HepG2 (cell line): ENCODE data around the gene GTPBP6. TPM values are rescaled to one million over a fixed set of nuclear protein-coding genes. Genes with fewer than 3 reads are reported as not detected.
A peak's percentile ranks its signal among the peaks of the same experiment; 100 is the strongest.

Experiments used
- ATM ChIP-seq: fragments of 450-650 bp; IDR thresholded peaks from 2 replicates; pipeline ENCODE4 v1.7.1; 2017; ENCODE audit warnings: mild to moderate bottlenecking, borderline replicate concordance
- FOXP1 ChIP-seq, 2 experiments: fragments of 450-650 bp in 1 of 2; IDR thresholded peaks; 2 replicates each; pipeline ENCODE4 v1.6.1; 2017 to 2018; ENCODE audit warnings: antibody characterized with exemption in 1 of 2
- GZF1 ChIP-seq: sonication (generic); formaldehyde crosslinking; IDR thresholded peaks from 2 replicates; pipeline ENCODE4 v1.5.1; 2020; ENCODE audit warnings: mild to moderate bottlenecking, missing genetic modification reagents
- ISL2 ChIP-seq: sonication (generic); formaldehyde crosslinking; IDR thresholded peaks from 2 replicates; pipeline ENCODE4 v1.5.0; 2020; ENCODE audit warnings: missing genetic modification reagents
- NFE2 ChIP-seq: sonication (generic); formaldehyde crosslinking; IDR thresholded peaks from 2 replicates; pipeline ENCODE4 v1.4.0; 2020; ENCODE audit warnings: missing genetic modification reagents
- NFRKB ChIP-seq: fragments of 450-650 bp; IDR thresholded peaks from 2 replicates; pipeline ENCODE4 v1.6.1; 2017
- PBX2 ChIP-seq: IDR thresholded peaks from 2 replicates; pipeline ENCODE4 v1.6.1; 2016; ENCODE audit warnings: control low read depth
- SOX6 ChIP-seq, 2 experiments: fragments of 450-650 bp in 1 of 2; sonication (generic) in 1 of 2; formaldehyde crosslinking in 1 of 2; IDR thresholded peaks; 2 replicates each; pipeline versions ENCODE4 v1.4.0 to v1.6.1; 2017 to 2020; ENCODE audit warnings: antibody characterized with exemption in 1 of 2, mild to moderate bottlenecking in 1 of 2, missing genetic modification reagents in 1 of 2
- TCF12 ChIP-seq, 2 experiments: fragments of 450-650 bp in 1 of 2; sonication (generic) in 1 of 2; formaldehyde crosslinking in 1 of 2; IDR thresholded peaks; 2 replicates each; pipeline versions ENCODE4 v1.6.1 to v1.8.0; 2017 to 2022; ENCODE audit warnings: antibody characterized with exemption in 1 of 2, mild to moderate bottlenecking in 1 of 2, missing genetic modification reagents in 1 of 2, moderate library complexity in 1 of 2
- THAP9 ChIP-seq: sonication (generic); formaldehyde crosslinking; IDR thresholded peaks from 2 replicates; pipeline ENCODE4; 2020; ENCODE audit warnings: missing genetic modification reagents, mild to moderate bottlenecking, borderline replicate concordance
- USF2 ChIP-seq, 2 experiments: sonication (generic) in 1 of 2; formaldehyde crosslinking in 1 of 2; IDR thresholded peaks; 2 replicates each; pipeline versions ENCODE4 v1.5.1 to v1.6.1; 2011 to 2020; ENCODE audit warnings: borderline replicate concordance in 1 of 2, low read depth in 1 of 2, low read length in 1 of 2, mild to moderate bottlenecking in 1 of 2, missing genetic modification reagents in 1 of 2, moderate library complexity in 1 of 2
- YY1 ChIP-seq: IDR thresholded peaks from 2 replicates; pipeline ENCODE4 v1.6.1; 2011; ENCODE audit warnings: low read length, low read depth, moderate library complexity, mild to moderate bottlenecking; ENCODE audit not compliant: insufficient read depth, insufficient replicate concordance
- ZBTB8A ChIP-seq: sonication (generic); formaldehyde crosslinking; IDR thresholded peaks from 2 replicates; pipeline ENCODE4 v1.4.0; 2020; ENCODE audit warnings: mild to moderate bottlenecking, low read depth, missing genetic modification reagents, borderline replicate concordance
- ZNF10 ChIP-seq: sonication (generic); formaldehyde crosslinking; IDR thresholded peaks from 2 replicates; pipeline ENCODE4 v1.4.0; 2020; ENCODE audit warnings: mild to moderate bottlenecking, low read depth, missing genetic modification reagents, borderline replicate concordance
- ZNF281 ChIP-seq: sonication (generic); formaldehyde crosslinking; IDR thresholded peaks from 2 replicates; pipeline ENCODE4 v1.4.0; 2020; ENCODE audit warnings: missing genetic modification reagents, borderline replicate concordance
- ZNF570 ChIP-seq: sonication (generic); formaldehyde crosslinking; IDR thresholded peaks from 2 replicates; pipeline ENCODE4 v1.4.0; 2020; ENCODE audit warnings: mild to moderate bottlenecking, missing genetic modification reagents, borderline replicate concordance
- ZNF577 ChIP-seq: sonication (generic); formaldehyde crosslinking; IDR thresholded peaks from 2 replicates; pipeline ENCODE4 v1.4.0; 2020; ENCODE audit warnings: mild to moderate bottlenecking, low read depth, missing genetic modification reagents, borderline replicate concordance
- ZNF605 ChIP-seq: sonication (generic); formaldehyde crosslinking; IDR thresholded peaks from 2 replicates; pipeline ENCODE4 v1.8.0; 2022; ENCODE audit warnings: mild to moderate bottlenecking, missing genetic modification reagents
- ZSCAN29 ChIP-seq: sonication (generic); formaldehyde crosslinking; conservative IDR thresholded peaks from 2 replicates; pipeline ENCODE4 v1.4.0; 2020; ENCODE audit warnings: mild to moderate bottlenecking, missing genetic modification reagents
- ZSCAN9 ChIP-seq: IDR thresholded peaks from 2 replicates; pipeline ENCODE4 v1.6.1; 2016; ENCODE audit warnings: borderline replicate concordance
- polyA plus RNA-seq, 8 experiments: library from polyadenylated mRNA; depleted of rRNA in 3 of 8; stranded (reverse) in 7 of 8; unstranded in 1 of 8; fragments of >200 nt; fragmentation: Illumina TruSeq in 4 of 8; extraction: Trizol in 4 of 8; gene quantifications; 2 replicates each; pipeline versions ENCODE4 v1.2.1 to v1.2.3, GENCODE V29; 2011 to 2016; ENCODE audit warnings: low read depth in 4 of 8, missing spikeins in 1 of 8, mixed read lengths in 1 of 8; ENCODE audit not compliant: insufficient read depth in 1 of 8
- total RNA-seq, 5 experiments: library from RNA; depleted of rRNA; stranded (reverse); fragments of >200 nt; fragmentation: Illumina TruSeq; extraction: Trizol; gene quantifications; 2 replicates each; pipeline ENCODE4 v1.2.3, GENCODE V29; 2016; ENCODE audit warnings: low read depth in 1 of 5

Gene GTPBP6
- total and polyA plus RNA-seq, 2 of the 13 experiments (the other 11 are each of a cell fraction or from before 2014, with no cell fraction given), result 20.2 to 39.6 TPM

- no peak for TF ChIP-seq PBX2 (CRISPR knock-in tag)
- TF ChIP-seq THAP9, result no peak
- TF ChIP-seq NFRKB, result no peak
- TF ChIP-seq ZNF577, result no peak
- TF ChIP-seq ZBTB8A, result no peak
- TF ChIP-seq GZF1, result no peak
- no peak for TF ChIP-seq TCF12 (IDR thresholded peaks at IDR 0.05)
- no peak for TF ChIP-seq TCF12 (CRISPR knock-in tag; IDR thresholded peaks at IDR 0.05)
- TF ChIP-seq NFE2 (CRISPR knock-in tag), result no peak
- no peak for TF ChIP-seq FOXP1 (IDR thresholded peaks at IDR 0.05)
- no peak for TF ChIP-seq FOXP1 (CRISPR knock-in tag; IDR thresholded peaks at IDR 0.05)
- no peak for TF ChIP-seq ZSCAN29 (CRISPR knock-in tag)
- no peak for TF ChIP-seq ZNF10 (CRISPR knock-in tag)
- no peak for TF ChIP-seq USF2 (IDR thresholded peaks at IDR 0.05; ENCODE audit: low read depth, low read length)
- no peak for TF ChIP-seq USF2 (CRISPR knock-in tag; IDR thresholded peaks at IDR 0.05; ENCODE audit: borderline replicate concordance)
- TF ChIP-seq YY1, result peak; percentile 3
- no peak for TF ChIP-seq ISL2
- no peak for TF ChIP-seq SOX6 (IDR thresholded peaks at IDR 0.05)
- no peak; the same call in 1 of the 2 replicates for TF ChIP-seq SOX6 (CRISPR knock-in tag; IDR thresholded peaks at IDR 0.05)
- TF ChIP-seq ZSCAN9 (CRISPR knock-in tag), result no peak
- no peak for TF ChIP-seq ATM
- TF ChIP-seq ZNF281, result no peak
- no peak for TF ChIP-seq ZNF570 (CRISPR knock-in tag)
- peak; percentile 31; the same call in 1 of the 2 replicates for TF ChIP-seq ZNF605 (CRISPR knock-in tag)
These were observed 41.9 kb downstream of the GTPBP6 start (continued) for GRCh38 chrX:276581-277201.
